Hepatocyte (in vitro differentiated cells): ENCODE data around the gene ASPHD2. TPM values are rescaled to one million over a fixed set of nuclear protein-coding genes. Genes with fewer than 3 reads are reported as not detected.

Experiments used
- DNase-seq: peaks from one replicate; pipeline ENCODE4 v3.0.0-alpha.2; 2016; ENCODE audit warnings: low spot score
- H2AFZ ChIP-seq: fragments of 200-600 bp; sonication (generic); 2 replicates; pipeline ENCODE4 v1.6.0; 2016; ENCODE audit warnings: antibody characterized with exemption, mild to moderate bottlenecking
- H3K27ac ChIP-seq: fragments of 200-600 bp; sonication (generic); 2 replicates; pipeline ENCODE4 v1.5.1; 2016; ENCODE audit warnings: mild to moderate bottlenecking
- H3K27me3 ChIP-seq: fragments of 200-600 bp; sonication (generic); 2 replicates; pipeline ENCODE4 v1.6.1; 2016
- H3K36me3 ChIP-seq: fragments of 200-600 bp; sonication (generic); replicated peaks from 2 replicates; pipeline ENCODE4 v1.5.1; 2016; ENCODE audit warnings: low read depth; ENCODE audit not compliant: insufficient read depth
- H3K4me1 ChIP-seq: fragments of 200-600 bp; sonication (generic); 2 replicates; pipeline ENCODE4 v1.5.1; 2016; ENCODE audit warnings: mild to moderate bottlenecking, moderate library complexity; ENCODE audit not compliant: insufficient read depth
- H3K4me2 ChIP-seq: fragments of 200-600 bp; sonication (generic); 2 replicates; pipeline ENCODE4 v1.6.0; 2016
- H3K4me3 ChIP-seq: fragments of 200-600 bp; sonication (generic); 2 replicates; pipeline ENCODE4 v1.5.1; 2016; ENCODE audit warnings: mild to moderate bottlenecking
- H3K79me2 ChIP-seq: fragments of 200-600 bp; sonication (generic); 2 replicates; pipeline ENCODE4 v1.6.0; 2017; ENCODE audit warnings: mild to moderate bottlenecking
- H3K9me2 ChIP-seq: fragments of 200-600 bp; sonication (generic); replicated peaks from 2 replicates; pipeline ENCODE4 v1.6.0; 2017; ENCODE audit warnings: mild to moderate bottlenecking; ENCODE audit not compliant: insufficient read depth
- H3K9me3 ChIP-seq: fragments of 200-600 bp; sonication (generic); 2 replicates; pipeline ENCODE4 v1.5.1; 2016; ENCODE audit warnings: low read depth, mild to moderate bottlenecking
- H4K20me1 ChIP-seq: fragments of 200-600 bp; sonication (generic); 2 replicates; pipeline ENCODE4 v1.6.0; 2016; ENCODE audit warnings: mild to moderate bottlenecking; ENCODE audit not compliant: insufficient read depth, poor library complexity, severe bottlenecking
- EZH2 ChIP-seq: fragments of 200-600 bp; sonication (generic); IDR thresholded peaks from 2 replicates; pipeline ENCODE4 v1.6.1; 2016; ENCODE audit warnings: antibody characterized with exemption, mild to moderate bottlenecking, borderline replicate concordance
- EZH2phosphoT487 ChIP-seq: fragments of 200-600 bp; sonication (generic); IDR thresholded peaks from one replicate; pipeline ENCODE4 v1.6.1; 2018; ENCODE audit warnings: antibody characterized with exemption, mild to moderate bottlenecking, low read depth, moderate library complexity; ENCODE audit not compliant: unreplicated experiment, severe bottlenecking
- WGBS: methylation state at CpG from one replicate; pipeline ENCODE4 v1.1.6; 2016; ENCODE audit warnings: low lambda C conversion rate; ENCODE audit errors: missing lambda C conversion rate; 5-methylcytosine and 5-hydroxymethylcytosine counted together
- polyA plus RNA-seq: library from polyadenylated mRNA; unstranded; fragments of >200 nt; fragmentation: Nextera tagmentation; extraction: Ambion mirVana; gene quantifications from 2 replicates; pipeline ENCODE4 v1.2.1, GENCODE V29; 2016
- total RNA-seq: library from RNA; depleted of rRNA; stranded (reverse); fragments of >200 nt; gene quantifications from 2 replicates; pipeline ENCODE4 v1.2.3, GENCODE V29; 2014
- TF ChIP-seq, protein P1 (sequence below): fragments of 200-600 bp; sonication (generic); IDR thresholded peaks from 2 replicates; pipeline ENCODE4 v1.5.1; 2016; ENCODE audit warnings: antibody characterized with exemption, mild to moderate bottlenecking; ENCODE audit not compliant: poor library complexity

The ASPHD2 gene
- total and polyA plus RNA-seq, 2 experiments from 2014 or later: 1.2 to 2.6 TPM

- Histone ChIP-seq H3K4me1 (no peaks in the 10 kb centered on the region), H3K27me3 (no peaks in the 10 kb centered on the region), H3K27ac (no peak overlapping the region)
Measured at GRCh38 chr22:26391623-26392022, 37.4 kb upstream of the ASPHD2 start.

GRCh38 chr22:26393929-26394328 is 35.1 kb upstream of the ASPHD2 start:
- Histone ChIP-seq H3K4me1 (no peaks in the 10 kb centered on the region), H3K36me3 (no peaks in the 10 kb centered on the region), H4K20me1 (no peaks in the 10 kb centered on the region), H3K9me2 (no peaks in the 10 kb centered on the region), H3K27ac (no peak overlapping the region), H3K4me2 (no peak overlapping the region), H3K27me3 (no peaks in the 10 kb centered on the region), H2AFZ (no peak overlapping the region), H3K79me2 (no peaks in the 10 kb centered on the region), H3K9me3 (no peaks in the 10 kb centered on the region), H3K4me3 (no peak overlapping the region)
- DNase-seq: no peak
- 84% methylated on average over 2 of the region's 2 CpGs for WGBS
- TF ChIP-seq, protein P1, sequence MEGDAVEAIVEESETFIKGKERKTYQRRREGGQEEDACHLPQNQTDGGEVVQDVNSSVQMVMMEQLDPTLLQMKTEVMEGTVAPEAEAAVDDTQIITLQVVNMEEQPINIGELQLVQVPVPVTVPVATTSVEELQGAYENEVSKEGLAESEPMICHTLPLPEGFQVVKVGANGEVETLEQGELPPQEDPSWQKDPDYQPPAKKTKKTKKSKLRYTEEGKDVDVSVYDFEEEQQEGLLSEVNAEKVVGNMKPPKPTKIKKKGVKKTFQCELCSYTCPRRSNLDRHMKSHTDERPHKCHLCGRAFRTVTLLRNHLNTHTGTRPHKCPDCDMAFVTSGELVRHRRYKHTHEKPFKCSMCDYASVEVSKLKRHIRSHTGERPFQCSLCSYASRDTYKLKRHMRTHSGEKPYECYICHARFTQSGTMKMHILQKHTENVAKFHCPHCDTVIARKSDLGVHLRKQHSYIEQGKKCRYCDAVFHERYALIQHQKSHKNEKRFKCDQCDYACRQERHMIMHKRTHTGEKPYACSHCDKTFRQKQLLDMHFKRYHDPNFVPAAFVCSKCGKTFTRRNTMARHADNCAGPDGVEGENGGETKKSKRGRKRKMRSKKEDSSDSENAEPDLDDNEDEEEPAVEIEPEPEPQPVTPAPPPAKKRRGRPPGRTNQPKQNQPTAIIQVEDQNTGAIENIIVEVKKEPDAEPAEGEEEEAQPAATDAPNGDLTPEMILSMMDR: no peak
- no peak for TF ChIP-seq EZH2
- no peak for TF ChIP-seq EZH2phosphoT487

More at GRCh38 chr22:26391623-26392022, 37.4 kb upstream of the ASPHD2 start:
- H3K9me3 ChIP-seq: no peaks in the 10 kb centered on the region
- H2AFZ ChIP-seq: no peak overlapping the region
- no peaks in the 10 kb centered on the region for H3K9me2 ChIP-seq
- no peak for DNase-seq
- no peaks in the 10 kb centered on the region for H4K20me1 ChIP-seq
- no peaks in the 10 kb centered on the region for H3K36me3 ChIP-seq
- no peaks in the 10 kb centered on the region for H3K79me2 ChIP-seq
- 87% methylated on average over 2 of the region's 2 CpGs for WGBS
- no peak overlapping the region for H3K4me2 ChIP-seq
- TF ChIP-seq EZH2phosphoT487 (no peak), EZH2 (no peak)
- TF ChIP-seq, protein P1: no peak
- H3K4me3 ChIP-seq: no peak overlapping the region

DNA sequence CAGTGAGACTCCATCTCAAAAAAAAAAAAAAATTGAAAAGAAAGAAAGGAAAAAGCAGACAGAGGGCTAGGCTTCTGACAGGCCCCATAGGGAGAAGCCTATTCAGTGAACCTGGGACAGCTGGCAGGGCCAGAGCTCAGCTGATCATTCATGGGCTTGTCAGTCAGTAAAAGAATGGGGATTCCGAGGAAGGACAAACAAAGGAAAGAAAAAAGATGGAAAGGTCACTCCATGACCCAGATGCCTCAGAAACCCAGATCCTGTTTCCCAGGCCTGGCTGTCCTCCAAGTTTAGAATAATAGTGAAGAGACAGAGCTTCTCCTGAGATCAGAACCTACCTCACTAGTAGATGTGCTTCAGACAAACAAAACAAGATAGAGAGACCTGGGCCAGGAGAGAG is 34.3 kb upstream of the ASPHD2 start:
- no peak for DNase-seq
- no peak overlapping the region for H3K27ac ChIP-seq
- H2AFZ ChIP-seq: no peak overlapping the region
- no peaks in the 10 kb centered on the region for H3K4me1 ChIP-seq
- TF ChIP-seq EZH2: no peak
- no peak for TF ChIP-seq EZH2phosphoT487
- TF ChIP-seq, protein P1: no peak
- no peaks in the 10 kb centered on the region for H3K79me2 ChIP-seq
- no peaks in the 10 kb centered on the region for H3K9me2 ChIP-seq
- H3K36me3 ChIP-seq: no peaks in the 10 kb centered on the region
- 35% methylated on average over 1 of the region's 1 CpG for WGBS
- no peaks in the 10 kb centered on the region for H3K27me3 ChIP-seq
- no peak overlapping the region for H3K4me3 ChIP-seq
- H4K20me1 ChIP-seq: no peaks in the 10 kb centered on the region
- H3K9me3 ChIP-seq: no peaks in the 10 kb centered on the region
- no peak overlapping the region for H3K4me2 ChIP-seq

DNA sequence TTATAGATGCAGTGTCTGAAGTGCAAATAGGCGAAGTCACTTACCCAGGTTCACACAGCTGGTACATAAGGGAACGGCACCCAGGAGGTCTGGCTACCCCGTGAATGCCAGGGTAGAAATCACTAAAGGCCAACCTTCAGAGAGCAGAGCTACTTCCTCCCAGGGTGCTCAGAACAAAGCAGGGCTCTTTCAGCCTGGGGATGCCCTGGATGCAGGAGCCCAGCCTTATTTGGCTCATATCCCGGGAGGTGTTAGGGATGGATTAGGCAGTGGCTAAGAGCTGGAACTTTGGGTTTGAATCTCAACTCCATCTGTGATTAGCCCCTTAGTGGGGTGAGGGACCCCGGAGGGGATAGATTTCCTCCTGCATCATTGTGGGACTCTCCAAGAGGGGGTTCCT is 33.1 kb upstream of the ASPHD2 start:
- Histone ChIP-seq H3K4me2 (no peak overlapping the region), H3K79me2 (no peaks in the 10 kb centered on the region), H3K4me3 (no peak overlapping the region), H4K20me1 (no peaks in the 10 kb centered on the region), H3K9me3 (no peaks in the 10 kb centered on the region), H2AFZ (no peak overlapping the region), H3K27ac (no peak overlapping the region), H3K36me3 (no peaks in the 10 kb centered on the region), H3K4me1 (no peaks in the 10 kb centered on the region), H3K9me2 (no peaks in the 10 kb centered on the region), H3K27me3 (no peaks in the 10 kb centered on the region)
- TF ChIP-seq, protein P1: no peak
- no peak for TF ChIP-seq EZH2phosphoT487
- TF ChIP-seq EZH2: no peak
- DNase-seq: no peak
- 78% methylated on average over 5 of the region's 5 CpGs for WGBS
